ENCODE results near the gene CYBC1.
"Not testable (repeated sequence)": the region's sequence is repeated elsewhere in the genome, so short reads cannot be mapped to it uniquely, and the experiment has no call there.

The CYBC1 gene

DNA sequence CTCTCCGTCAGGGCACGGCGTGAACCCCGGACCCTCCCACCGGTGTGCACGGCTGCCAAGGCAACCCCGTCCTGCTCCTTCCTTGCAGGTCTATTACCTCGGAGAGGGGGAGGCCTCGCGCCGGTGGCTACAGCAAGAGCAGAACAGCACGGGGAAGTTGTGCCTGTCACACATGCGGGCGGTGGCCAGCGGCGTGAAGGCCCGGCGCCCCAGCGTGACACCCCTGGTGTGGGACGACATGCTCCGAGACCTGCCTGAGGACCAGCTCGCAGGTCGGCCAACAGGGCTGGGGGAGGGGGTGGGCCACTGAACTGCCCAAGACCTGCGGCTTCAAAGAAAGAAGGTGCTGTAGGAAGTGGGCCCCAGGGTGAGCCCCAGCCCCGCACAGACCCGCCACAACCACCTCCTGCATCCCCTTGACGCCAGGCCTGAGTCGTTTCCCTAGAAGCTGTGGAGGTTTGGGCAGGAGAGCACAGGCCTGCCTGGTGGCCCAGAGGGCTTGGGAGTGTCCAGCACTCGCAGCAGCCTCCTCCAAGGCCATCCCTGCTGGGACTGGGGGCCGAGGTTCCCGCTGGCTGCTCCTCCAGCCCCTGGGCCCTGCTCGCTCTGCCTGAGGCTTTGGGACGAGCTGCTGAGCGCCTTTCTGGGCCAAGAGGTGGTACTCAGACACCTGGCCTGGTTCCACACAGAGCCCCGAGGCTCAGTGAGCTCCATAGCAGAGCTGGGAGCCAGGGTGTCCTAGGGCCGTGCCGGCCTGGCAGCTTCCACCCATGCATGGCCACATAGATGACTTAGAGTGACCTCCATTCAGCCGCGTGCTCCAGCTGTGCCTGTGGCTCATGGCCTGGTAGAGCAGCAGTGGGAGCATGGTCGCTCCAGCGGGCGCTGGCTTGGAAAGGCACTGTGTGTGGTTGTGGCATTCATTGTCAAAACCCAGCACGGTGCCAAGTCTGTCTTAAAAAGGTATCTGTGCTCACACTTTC, 14.7 kb downstream of the CYBC1 start:
- no peak for DNase-seq (ENCODE audit: low read depth in 2 of 2, low spot score in 1 of 2)

DNA sequence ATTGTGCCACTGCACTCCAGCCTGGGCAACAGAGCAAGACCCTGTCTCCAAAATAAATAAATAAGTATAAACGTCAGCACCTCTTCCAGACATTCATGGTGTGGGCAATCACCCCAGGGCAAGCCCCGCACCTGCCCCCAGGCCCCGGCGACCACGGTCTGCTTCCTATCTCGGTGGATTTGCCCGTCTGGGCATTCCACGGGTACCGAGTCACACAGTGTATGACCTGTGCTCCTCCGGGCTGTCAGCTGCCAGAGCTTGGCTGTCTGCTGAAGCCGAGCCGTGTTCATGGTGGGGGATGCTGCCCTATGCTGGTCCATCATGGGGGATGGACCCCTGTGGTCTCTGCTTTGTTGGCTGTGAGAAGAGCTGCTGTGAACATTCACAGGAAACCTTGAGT, 15.4 kb downstream of the CYBC1 start:
- DNase-seq (ENCODE audit: low read depth in 2 of 2, low spot score in 1 of 2), result no peak

DNA sequence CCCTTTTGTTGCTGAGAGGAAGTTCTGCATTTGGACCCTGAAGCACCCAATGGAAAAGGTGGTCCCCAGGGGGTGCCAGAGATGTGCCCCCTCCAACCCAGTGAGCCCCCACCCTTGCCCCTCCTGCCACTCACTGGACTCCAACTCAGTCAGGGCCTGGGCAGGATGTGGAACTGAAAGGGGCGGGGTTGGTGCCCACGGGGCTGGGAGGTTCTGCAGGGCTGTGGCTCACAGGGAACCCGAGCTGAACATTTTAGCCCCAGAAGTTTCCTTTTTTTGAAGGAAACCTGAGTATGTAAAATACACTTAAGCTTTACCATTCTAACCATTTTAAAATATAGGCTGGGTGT, 16.4 kb downstream of the CYBC1 start:
- no peak for DNase-seq (ENCODE audit: low read depth in 2 of 2, low spot score in 1 of 2)

DNA sequence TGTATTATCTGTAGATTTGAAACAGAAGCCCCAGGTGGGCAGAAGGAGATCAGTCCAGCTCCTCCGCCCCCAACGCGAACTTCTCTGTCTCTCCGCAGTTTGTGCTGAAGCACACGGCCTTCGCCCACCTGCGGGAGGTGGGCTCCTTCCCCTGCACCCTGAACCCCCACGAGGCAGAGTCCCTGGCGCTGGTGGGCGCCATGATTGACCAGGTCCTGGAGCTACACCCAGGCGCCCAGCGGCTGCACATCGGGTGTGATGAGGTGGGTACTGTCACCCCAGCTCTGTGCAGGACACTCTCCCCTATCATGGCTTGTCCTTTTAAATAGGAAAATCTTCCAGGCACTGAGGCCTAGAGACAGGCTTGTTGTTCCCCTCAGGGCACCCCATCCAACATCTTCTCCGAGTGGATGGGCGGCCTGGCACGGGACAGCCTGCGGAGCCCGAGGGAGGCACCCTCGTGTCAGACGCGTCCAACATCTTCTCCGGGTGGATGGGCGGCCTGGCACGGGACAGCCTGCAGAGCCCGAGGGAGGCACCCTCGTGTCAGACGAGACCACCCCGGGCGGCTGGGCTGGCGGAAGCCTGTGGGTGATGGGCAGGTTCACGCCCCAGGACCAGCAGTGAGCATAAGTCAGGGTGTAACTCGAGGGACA, 16.9 kb downstream of the CYBC1 start:
- no peak for DNase-seq (ENCODE audit: low read depth in 2 of 2, low spot score in 1 of 2)

DNA sequence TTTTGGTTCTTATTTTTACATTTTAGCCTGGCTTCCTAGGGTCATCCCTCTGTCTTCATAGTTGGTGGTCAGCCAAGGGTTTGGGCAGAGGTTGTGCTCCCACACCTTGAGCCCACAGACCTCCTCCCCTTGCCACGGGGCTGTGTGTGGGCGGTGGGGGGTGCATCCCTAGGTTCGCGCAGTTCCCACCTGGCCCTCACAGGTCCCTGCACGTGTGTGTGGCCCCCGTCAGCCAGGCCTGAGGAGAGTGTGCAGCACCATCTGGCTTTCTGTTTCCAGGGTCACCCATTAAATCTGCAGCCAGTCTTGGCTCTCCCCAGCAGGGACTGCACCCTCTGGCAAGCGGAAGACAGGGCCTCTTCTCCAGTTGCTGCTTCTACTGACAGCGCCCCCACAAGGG, 18.5 kb downstream of the CYBC1 start:
- no peak for DNase-seq (ENCODE audit: low read depth in 2 of 2, low spot score in 1 of 2)

DNA sequence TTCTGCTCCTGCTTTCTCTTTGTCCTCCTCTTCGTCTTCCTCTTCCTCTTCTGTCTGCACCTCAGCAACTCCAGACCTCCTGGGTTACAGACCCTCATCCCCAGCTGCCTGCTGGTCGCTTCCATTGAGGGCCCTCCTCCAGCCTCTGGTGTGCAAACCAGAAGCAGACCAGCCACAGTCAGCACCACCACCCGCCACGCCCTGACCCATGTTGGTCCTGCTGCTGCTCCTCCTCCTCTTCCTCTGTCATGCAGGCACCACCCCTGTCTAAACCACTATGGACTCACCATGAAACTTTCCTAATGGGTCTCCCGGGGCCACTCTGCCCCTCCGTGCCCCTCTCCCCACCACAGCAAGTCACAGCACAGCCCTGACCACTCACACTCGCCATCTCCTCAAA, 20.7 kb downstream of the CYBC1 start:
- DNase-seq (ENCODE audit: low read depth in 2 of 2, low spot score in 1 of 2), result no peak

DNA sequence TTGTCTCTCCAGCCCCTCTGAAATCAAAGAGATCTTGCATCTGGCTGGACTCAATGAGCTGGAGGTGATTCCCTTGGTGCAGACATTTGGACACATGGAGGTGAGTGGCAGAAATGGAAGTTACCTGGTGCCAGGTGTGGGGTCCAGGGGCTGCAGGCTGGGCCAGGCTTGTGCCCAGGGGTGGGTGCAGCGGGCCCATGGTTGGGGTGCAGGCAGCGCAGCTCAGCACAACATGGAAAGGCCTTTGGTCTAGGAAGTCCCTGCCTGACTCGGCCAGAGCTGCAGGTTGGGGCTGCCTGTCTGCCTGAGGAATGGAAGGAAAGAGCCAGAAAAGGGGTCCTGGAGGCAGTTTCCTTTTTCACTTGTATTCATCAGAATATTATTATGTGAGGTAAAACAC, 22.0 kb downstream of the CYBC1 start:
- DNase-seq (ENCODE audit: low read depth in 2 of 2, low spot score in 1 of 2), result no peak

DNA sequence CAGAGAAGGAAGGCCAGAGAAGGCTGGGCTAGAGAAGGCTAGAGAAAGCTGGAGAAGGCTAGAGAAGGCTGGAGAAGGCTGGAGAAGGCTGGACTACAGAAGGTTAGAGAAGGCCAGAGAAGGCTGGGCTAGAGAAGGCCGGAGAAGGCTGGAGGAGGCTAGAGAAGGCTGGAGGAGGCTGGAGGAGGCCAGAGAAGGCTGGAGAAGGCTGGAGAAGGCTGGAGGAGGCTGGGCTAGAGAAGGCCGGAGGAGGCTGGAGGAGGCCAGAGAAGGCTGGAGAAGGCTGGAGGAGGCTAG, 25.7 kb downstream of the CYBC1 start:
- no peak for DNase-seq (ENCODE audit: low read depth in 2 of 2, low spot score in 1 of 2)

DNA sequence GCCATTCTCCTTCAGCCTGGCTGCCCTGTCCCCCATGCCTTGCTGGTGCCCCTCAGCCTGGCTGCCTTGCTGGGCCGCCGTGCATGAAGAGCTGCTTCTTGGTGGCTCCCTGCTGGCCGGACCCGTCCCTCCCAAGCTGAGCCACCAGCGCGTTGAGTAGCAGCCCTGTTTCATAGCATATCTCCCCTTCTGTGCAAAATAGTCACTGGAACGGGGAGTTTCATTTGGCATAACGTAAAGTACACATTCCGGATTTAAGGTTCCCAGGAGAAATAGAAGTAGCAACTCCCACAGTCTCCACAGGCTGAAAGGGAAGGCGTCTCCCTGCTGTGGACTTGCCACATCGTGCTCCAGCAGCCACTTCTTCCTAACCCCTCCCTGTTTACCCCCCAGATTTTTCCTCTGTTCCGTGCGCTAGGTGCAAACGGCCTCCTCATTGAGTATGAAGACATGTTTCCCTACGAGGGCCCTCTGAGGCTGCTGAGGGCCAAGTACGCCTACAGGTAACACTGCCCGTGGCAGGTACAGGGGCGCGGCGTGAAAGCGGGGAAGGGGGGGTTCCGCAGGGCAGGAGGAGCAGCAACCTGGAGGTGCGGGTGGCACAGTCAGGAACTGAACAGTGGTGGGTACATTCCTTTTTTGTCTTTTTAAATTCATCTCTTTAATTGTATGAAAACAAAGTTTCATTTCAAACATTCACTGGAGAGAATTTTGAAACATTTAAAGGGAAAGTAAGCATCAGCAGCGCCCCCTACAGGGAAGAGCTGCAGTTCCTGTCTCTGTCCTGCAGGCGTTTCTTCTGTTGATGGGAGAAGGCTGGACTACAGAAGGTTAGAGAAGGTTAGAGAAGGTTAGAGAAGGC, 26.3 kb downstream of the CYBC1 start:
- DNase-seq (ENCODE audit: low read depth in 2 of 2, low spot score in 1 of 2), result peak in 1 of 2 donors; percentile 33

DNA sequence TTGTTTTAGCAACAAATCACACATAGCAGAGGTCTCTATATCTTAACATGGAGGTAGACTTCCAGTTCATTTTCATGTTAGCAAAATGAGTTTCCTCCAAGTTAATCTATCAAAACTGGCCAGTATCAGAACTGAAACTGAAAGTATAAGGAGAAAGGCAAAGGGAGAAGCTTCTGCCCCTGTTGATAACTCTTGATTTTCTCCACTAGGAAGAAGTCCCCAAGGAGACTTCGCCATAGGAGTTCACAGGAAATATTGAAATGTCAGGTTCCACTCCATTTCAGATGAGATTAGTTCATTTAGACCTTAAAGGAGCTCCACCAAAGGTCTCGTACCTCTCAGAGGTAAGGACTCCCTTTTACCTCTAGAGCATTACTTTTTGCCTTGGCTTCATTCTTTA, 31.0 kb downstream of the CYBC1 start:
- DNase-seq (ENCODE audit: low read depth in 2 of 2, low spot score in 1 of 2), result no peak

DNA sequence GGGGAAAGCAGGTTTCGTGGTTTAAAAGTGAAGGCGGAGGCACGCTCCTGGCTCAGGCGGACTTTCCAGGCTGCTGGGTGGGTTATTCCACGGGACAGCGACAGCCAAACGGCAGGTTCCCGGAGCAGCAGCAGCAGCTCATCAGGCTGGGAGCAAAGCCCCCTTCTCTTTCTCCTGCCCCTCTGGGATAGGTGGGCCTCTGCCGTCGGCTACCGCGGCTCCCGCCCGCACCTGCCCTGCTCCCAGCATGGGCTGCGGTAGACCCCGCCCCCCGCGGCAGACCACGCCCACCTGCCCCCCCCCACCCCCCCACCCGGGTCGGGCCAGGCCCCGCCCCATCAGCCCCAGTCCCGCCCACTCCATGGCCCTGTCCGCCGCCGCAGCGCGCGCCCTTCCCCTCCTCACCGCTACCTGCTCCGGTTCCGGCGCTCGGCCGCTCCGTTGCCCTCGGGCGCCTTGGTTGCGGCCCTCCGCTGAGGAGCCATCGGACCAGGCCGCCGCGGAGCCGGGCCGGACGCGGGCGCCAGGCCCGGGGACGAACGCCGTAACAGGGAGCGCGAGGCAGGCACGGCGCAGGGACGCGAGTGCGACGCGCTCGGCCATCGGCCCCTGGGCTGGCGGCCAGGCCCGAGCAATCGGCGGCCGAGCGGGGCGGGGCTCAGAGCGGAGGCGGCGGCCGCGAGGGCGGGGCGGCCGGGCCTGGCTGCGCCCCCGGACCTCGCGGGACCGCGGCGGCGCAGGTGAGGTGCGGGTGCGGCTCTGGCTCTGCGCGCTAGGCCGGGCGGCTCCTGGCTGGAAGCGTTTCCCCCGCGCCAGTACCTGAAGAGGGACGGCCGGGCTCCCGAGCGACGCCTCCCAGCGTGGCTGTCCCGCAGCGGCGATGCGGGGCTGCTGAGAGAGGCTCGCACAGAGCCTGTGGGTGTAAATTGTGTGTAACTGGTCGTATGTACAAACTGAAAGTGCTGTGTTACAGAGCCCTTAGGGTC, 32.3 kb downstream of the CYBC1 start, which contains the start of the genes HEXD and OGFOD3:
TSS of gene HEXD (plus strand) at position 347 of the 986 bp plus-strand sequence. CDS start 1,453 bp downstream, outside the sequence.
TSS of gene OGFOD3 (minus strand) at position 586 of the 986 bp plus-strand sequence. CDS start at position 485, 101 bp downstream.
- DNase-seq (ENCODE audit: low read depth in 2 of 2, low spot score in 1 of 2), result peak; percentile 44 to 67

DNA sequence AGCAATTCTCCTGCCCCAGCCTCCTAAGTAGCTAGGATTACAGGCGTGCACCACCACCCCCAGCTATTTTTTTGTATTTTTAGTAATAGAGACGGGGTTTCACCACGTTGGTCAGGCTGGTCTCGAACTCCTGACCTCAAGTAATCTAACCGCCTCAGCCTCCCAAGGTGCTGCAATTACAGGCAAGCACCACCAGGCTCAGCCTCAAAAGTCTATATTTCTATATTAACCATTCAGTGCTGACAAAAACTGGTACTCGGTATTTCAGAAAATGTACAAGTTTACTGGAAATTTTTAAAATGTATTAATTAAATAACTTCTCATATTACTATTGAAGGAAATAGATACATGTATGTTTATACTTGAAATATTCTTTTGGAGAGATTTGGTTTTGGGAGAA, 33.8 kb downstream of the CYBC1 start:
- DNase-seq (ENCODE audit: low read depth in 2 of 2, low spot score in 1 of 2), result no peak

DNA sequence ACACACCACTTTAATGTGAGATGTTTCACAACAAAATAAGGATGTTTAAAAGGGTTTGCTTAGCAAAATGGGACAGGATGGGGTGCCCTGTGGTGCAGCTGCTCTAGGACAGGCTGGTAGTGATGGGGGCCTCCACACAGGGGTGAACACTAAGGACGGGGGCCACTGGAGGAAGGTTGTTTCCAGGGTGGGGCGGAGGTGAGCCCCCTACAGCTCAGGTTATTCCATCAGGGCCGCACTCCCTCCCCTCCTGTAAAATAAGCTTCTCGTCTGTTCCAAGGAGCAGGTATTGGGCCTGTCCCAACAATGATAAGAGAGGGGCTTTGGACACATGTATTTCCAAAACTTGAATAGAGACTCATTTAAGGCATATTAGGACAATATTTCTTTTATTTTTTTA, 34.3 kb downstream of the CYBC1 start:
- no peak for DNase-seq (ENCODE audit: low read depth in 2 of 2, low spot score in 1 of 2)

DNA sequence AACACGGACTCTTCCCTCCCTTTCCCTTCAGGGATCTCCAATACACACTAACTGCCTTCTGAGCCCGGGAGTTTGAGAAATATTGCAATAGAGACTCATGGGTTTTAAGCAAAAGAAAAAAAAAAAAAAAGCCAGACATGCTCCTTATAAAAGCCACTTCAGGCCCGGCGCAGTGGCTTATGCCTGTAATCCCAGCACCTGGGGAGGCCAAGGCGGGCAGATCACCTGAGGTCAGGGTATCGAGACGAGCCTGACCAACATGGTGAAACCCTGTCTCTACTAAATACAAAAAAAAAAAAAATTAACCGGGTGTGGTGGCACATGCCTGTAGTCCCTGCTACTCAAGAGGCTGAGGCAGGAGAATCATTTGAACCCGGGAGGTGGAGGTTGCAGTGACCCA, 34.8 kb downstream of the CYBC1 start:
- no peak for DNase-seq (ENCODE audit: low read depth in 2 of 2, low spot score in 1 of 2)

DNA sequence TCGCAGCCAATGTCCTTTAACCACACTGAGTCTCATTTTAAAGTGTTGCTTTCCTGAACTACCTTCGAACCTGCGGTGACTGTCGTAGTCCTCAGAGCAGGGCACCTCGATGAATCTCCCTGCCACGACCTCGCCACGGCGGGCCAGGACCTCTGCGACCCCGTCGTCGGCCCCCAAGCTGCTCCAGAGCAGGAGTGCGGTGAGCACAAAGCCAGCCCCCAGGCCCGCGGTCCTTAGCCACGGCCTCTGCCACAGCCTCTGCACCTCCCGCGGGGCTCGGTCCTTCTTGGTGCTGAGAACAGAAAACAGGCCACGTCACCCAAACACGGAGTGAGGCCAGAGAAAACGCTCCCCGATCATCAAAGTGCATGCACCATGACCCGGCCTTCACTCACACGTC, 35.2 kb downstream of the CYBC1 start:
- no peak for DNase-seq (ENCODE audit: low read depth in 2 of 2, low spot score in 1 of 2)

DNA sequence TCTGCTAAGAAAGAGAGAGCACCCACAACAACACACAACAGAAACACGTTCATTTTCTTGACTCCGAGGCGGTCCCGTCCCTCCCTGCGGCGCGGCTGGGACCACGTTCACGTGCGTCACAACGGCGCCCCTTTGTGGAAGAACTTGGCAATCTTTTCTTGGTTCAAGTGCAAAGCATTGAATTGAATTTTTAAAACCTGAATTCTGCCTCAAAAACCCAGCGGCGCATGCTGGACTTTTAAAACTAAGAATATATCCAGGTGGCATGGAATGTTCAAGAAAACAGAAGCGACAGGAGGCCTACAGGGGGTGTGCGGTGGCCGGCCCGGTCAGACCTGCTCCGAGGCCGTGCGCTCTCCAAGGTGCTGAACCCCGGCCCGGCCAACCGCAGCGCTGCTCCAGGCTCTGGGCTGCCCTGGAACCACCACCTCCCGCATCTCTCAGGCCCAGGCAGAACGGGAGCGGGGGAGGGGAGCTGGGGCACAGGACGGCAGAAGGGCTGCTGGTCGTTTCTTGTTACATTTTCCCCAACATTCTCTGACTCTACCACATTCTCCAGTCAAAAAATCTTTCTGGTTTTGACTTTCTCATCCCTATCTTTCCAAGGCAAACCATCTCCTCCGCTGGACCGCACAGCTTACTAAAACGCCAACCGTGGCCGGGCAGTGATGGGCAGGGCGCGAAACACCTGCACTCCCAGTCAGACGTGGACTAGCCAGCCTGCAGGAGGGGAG, 35.8 kb downstream of the CYBC1 start:
- peak; percentile 40 to 50 for DNase-seq (ENCODE audit: low read depth in 2 of 2, low spot score in 1 of 2)

DNA sequence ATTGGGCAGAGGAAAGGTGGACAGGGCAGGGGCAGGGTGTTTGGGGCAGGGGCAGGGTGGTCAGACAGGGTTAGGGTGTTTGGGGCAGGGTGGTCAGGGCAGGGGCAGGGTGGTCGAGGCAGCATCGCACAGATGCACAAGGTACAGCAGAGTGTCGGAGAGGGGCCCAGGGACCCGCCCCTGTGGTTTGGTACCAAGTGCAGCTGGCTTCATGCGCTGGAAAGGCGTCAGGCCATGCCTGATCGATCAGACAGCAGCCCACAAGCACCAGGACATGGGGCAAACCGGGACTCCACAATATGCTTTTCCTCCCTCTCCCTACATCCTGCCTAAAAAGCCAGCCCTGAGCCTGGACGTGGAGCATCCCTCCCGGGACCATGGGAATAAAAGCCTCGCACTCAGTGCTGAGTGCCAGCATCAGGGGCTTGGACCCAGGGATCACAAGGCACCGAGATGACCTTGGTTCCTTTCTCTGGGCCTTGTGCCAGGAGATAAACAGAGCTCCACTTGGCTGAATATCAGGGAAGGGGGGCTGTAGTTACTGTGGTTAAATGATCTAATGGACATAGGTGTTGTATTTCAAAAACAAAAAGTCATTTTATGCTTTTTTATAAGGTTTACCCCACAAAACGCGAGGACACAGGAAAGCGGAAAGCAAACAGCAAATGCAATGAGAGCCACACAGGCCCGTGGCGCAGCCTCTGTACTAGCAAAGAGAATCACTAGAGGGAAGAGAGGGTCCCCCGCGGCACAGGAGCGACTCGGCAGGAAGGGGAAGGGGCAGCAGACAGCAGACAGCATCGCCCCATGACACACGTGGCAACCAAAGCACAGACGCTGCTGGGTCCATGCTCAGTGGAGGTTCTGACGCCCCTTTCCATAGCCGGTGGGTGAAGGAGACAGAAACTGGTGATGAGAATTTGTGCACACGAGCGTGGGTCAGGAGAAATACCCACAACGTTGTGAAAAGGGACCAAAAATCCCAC, 37.7 kb downstream of the CYBC1 start:
- no peak for DNase-seq (ENCODE audit: low read depth in 2 of 2, low spot score in 1 of 2)

DNA sequence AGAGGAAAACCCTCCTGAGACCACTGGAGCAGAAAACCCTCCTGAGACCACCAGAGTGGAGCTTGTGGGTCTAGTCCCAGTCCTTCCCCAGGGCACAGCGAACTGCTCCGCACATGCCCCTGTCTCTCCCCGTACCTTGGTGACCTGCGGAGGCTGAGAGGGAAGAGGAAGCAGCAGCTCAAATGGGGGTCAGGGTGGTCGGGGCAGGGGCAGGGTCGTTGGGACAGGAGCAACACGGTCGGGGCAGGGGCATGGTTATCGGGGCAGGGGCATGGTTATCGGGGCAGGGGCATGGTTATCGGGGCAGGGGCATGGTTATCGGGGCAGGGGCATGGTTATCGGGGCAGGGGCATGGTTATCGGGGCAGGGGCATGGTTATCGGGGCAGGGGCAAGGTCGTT, 38.5 kb downstream of the CYBC1 start:
- DNase-seq (ENCODE audit: low read depth in 2 of 2, low spot score in 1 of 2), result not testable (repeated sequence)
